SK-N-SH (cell line): ENCODE measurements around the gene HELB. TPM values are rescaled to one million over a fixed set of nuclear protein-coding genes. Genes with fewer than 3 reads are reported as not detected.

Experiments used
- CTCF ChIA-PET: fragments of 300-600, 350-600 bp; formaldehyde crosslinking; extraction: SDS; loops from one replicate; lab custom pipeline; 2021; lab: Yijun Ruan, JAX
- POLR2A ChIA-PET: fragments of 350-600 bp; sonication (Branson Sonifier 250); formaldehyde crosslinking; extraction: SDS; loops from one replicate; lab custom pipeline; 2020; ENCODE audit warnings: antibody characterized with exemption, inconsistent platforms; lab: Yijun Ruan, JAX
- DNase-seq: peaks from one replicate; pipeline ENCODE4 v3.0.0; 2012
- H2AFZ ChIP-seq: fragments of 200-600 bp; sonication (generic); 2 replicates; pipeline ENCODE4 v1.8.1; 2016; ENCODE audit warnings: antibody characterized with exemption, mild to moderate bottlenecking, low read depth
- H3F3A ChIP-seq: fragments of 200-600 bp; sonication (generic); replicated peaks from 2 replicates; pipeline ENCODE3; 2016; ENCODE audit warnings: antibody characterized with exemption, mild to moderate bottlenecking; ENCODE audit not compliant: insufficient read depth
- H3K27ac ChIP-seq, 2 experiments: fragments of 200-500 bp in 1 of 2; fragments of 200-600 bp in 1 of 2; sonication (Bioruptor generic) in 1 of 2; sonication (generic), shearing (Covaris generic) in 1 of 2; 2 replicates each; pipeline versions ENCODE4 v1.5.1 to v1.6.1; 2014 to 2016; ENCODE audit warnings: low read depth in 2 of 2, inconsistent platforms in 1 of 2, low read length in 1 of 2, mild to moderate bottlenecking in 1 of 2, mixed read lengths in 1 of 2
- H3K27me3 ChIP-seq: fragments of 200-600 bp; sonication (generic), shearing (Covaris generic); 2 replicates; pipeline ENCODE4 v1.6.1; 2016; ENCODE audit warnings: mixed run types; ENCODE audit not compliant: insufficient read depth
- H3K36me3 ChIP-seq, 2 experiments: fragments of 200-500 bp in 1 of 2; fragments of 200-600 bp in 1 of 2; sonication (Bioruptor generic) in 1 of 2; sonication (generic) in 1 of 2; replicated peaks in 1 of 2; 2 replicates each; pipeline versions ENCODE3 to v1.5.1; 2014 to 2016; ENCODE audit warnings: low read length in 1 of 2, mild to moderate bottlenecking in 1 of 2; ENCODE audit not compliant: insufficient read depth in 2 of 2, control insufficient read depth in 1 of 2
- H3K4me1 ChIP-seq, 2 experiments: fragments of 200-500 bp in 1 of 2; fragments of 200-600 bp in 1 of 2; sonication (Bioruptor generic) in 1 of 2; sonication (generic), shearing (Covaris generic) in 1 of 2; 2 replicates each; pipeline versions ENCODE4 v1.5.1 to v1.6.1; 2014 to 2016; ENCODE audit warnings: low read depth in 1 of 2, low read length in 1 of 2, mixed run types in 1 of 2; ENCODE audit not compliant: insufficient read depth in 2 of 2, control insufficient read depth in 1 of 2
- H3K4me2 ChIP-seq: fragments of 200-600 bp; sonication (generic), shearing (Covaris generic); 2 replicates; pipeline ENCODE4 v1.6.1; 2017; ENCODE audit warnings: mixed run types
- H3K4me3 ChIP-seq, 2 experiments: fragments of 200-500 bp in 1 of 2; fragments of 200-600 bp in 1 of 2; sonication (Bioruptor generic) in 1 of 2; sonication (generic), shearing (Covaris generic) in 1 of 2; 2 replicates each; pipeline versions ENCODE4 v1.5.1 to v1.8.1; 2014 to 2016; ENCODE audit warnings: low read depth in 2 of 2, inconsistent platforms in 1 of 2, low read length in 1 of 2, mild to moderate bottlenecking in 1 of 2, mixed read lengths in 1 of 2, moderate library complexity in 1 of 2
- H3K79me2 ChIP-seq: fragments of 200-600 bp; sonication (generic); 2 replicates; pipeline ENCODE4 v1.8.1; 2017; ENCODE audit warnings: mild to moderate bottlenecking; ENCODE audit not compliant: insufficient read depth
- H3K9ac ChIP-seq: fragments of 200-600 bp; sonication (generic); 2 replicates; pipeline ENCODE4 v1.6.1; 2017; ENCODE audit warnings: mixed run types
- H3K9me2 ChIP-seq: fragments of 200-600 bp; sonication (generic); 2 replicates; pipeline ENCODE4 v1.6.1; 2017; ENCODE audit warnings: mixed run types
- H3K9me3 ChIP-seq: fragments of 200-600 bp; sonication (generic); 2 replicates; pipeline ENCODE4 v1.6.1; 2017; ENCODE audit warnings: mixed run types, mild to moderate bottlenecking, moderate library complexity
- H4K20me1 ChIP-seq: fragments of 200-600 bp; sonication (generic); 2 replicates; pipeline ENCODE4 v1.6.1; 2017; ENCODE audit warnings: mild to moderate bottlenecking, mixed run types; ENCODE audit not compliant: insufficient read depth
- CHD2 ChIP-seq: fragments of 150-350 bp; IDR thresholded peaks from 2 replicates; pipeline ENCODE4 v1.6.1; 2018; ENCODE audit warnings: low read length; ENCODE audit not compliant: partially characterized antibody
- CTCF ChIP-seq: fragments of 200-600 bp; sonication (generic); IDR thresholded peaks from 2 replicates; pipeline ENCODE4 v1.6.1; 2017; ENCODE audit warnings: antibody characterized with exemption, mild to moderate bottlenecking, moderate library complexity
- ELF1 ChIP-seq: IDR thresholded peaks from 2 replicates; pipeline ENCODE4 v1.4.0; 2012
- EZH2phosphoT487 ChIP-seq: fragments of 200-600 bp; sonication (generic); IDR thresholded peaks from 2 replicates; pipeline ENCODE4 v1.6.1; 2017; ENCODE audit warnings: low read depth, mixed run types, mild to moderate bottlenecking, antibody characterized with exemption, moderate library complexity, borderline replicate concordance
- FOSL2 ChIP-seq: IDR thresholded peaks from 2 replicates; pipeline ENCODE4 v1.4.0; 2012; ENCODE audit warnings: low read depth, mild to moderate bottlenecking, moderate library complexity, borderline replicate concordance
- FOXJ3 ChIP-seq: sonication (generic); formaldehyde crosslinking; IDR thresholded peaks from 2 replicates; pipeline ENCODE4 v1.5.1; 2020; ENCODE audit warnings: mild to moderate bottlenecking, missing genetic modification reagents
- FOXM1 ChIP-seq: IDR thresholded peaks from 2 replicates; pipeline ENCODE4 v1.4.0; 2012; ENCODE audit warnings: low read depth, mild to moderate bottlenecking
- MAX ChIP-seq: IDR thresholded peaks from 2 replicates; pipeline ENCODE4 v1.4.0; 2012; ENCODE audit warnings: low read depth
- MEF2A ChIP-seq: IDR thresholded peaks from 2 replicates; pipeline ENCODE4 v1.4.0; 2012; ENCODE audit warnings: low read depth, borderline replicate concordance
- MXI1 ChIP-seq: IDR thresholded peaks from 2 replicates; pipeline ENCODE4 v1.6.1; 2012; ENCODE audit warnings: mild to moderate bottlenecking, low read depth, low read length, improper control_type of control experiment
- NRF1 ChIP-seq: IDR thresholded peaks from 2 replicates; pipeline ENCODE4 v1.6.1; 2012; ENCODE audit warnings: low read depth, mild to moderate bottlenecking, low read length
- PBX3 ChIP-seq: IDR thresholded peaks from 2 replicates; pipeline ENCODE4; 2012
- POLR2AphosphoS5 ChIP-seq: IDR thresholded peaks from 2 replicates; pipeline ENCODE4 v1.6.1; 2012; ENCODE audit warnings: low read depth, low read length
- RAD21 ChIP-seq: IDR thresholded peaks from 2 replicates; pipeline ENCODE4 v1.6.1; 2012; ENCODE audit warnings: mild to moderate bottlenecking, low read length
- RCOR1 ChIP-seq: fragments of 150-350 bp; IDR thresholded peaks from 2 replicates; pipeline ENCODE4 v1.6.1; 2017; ENCODE audit warnings: antibody characterized with exemption, low read length
- REST ChIP-seq: IDR thresholded peaks from 2 replicates; pipeline ENCODE4 v1.6.1; 2012; ENCODE audit warnings: mild to moderate bottlenecking, low read depth, low read length, moderate library complexity
- RXRA ChIP-seq: IDR thresholded peaks from 2 replicates; pipeline ENCODE4 v1.4.0; 2012; ENCODE audit warnings: low read depth, mild to moderate bottlenecking, borderline replicate concordance
- SIN3A ChIP-seq: IDR thresholded peaks from 2 replicates; pipeline ENCODE4 v1.6.1; 2012; ENCODE audit warnings: low read depth, mild to moderate bottlenecking, low read length, moderate library complexity, borderline replicate concordance
- TCF12 ChIP-seq: IDR thresholded peaks from 2 replicates; pipeline ENCODE4 v1.4.0; 2012
- TEAD4 ChIP-seq: IDR thresholded peaks from 2 replicates; pipeline ENCODE4 v1.4.0; 2012; ENCODE audit warnings: mild to moderate bottlenecking, borderline replicate concordance; ENCODE audit not compliant: insufficient read depth
- ZBTB33 ChIP-seq: IDR thresholded peaks from 2 replicates; pipeline ENCODE4 v1.4.0; 2012; ENCODE audit warnings: low read depth, borderline replicate concordance
- WGBS: methylation state at CpG from one replicate; pipeline ENCODE4 v1.1.6; 2017; ENCODE audit warnings: low lambda C conversion rate; 5-methylcytosine and 5-hydroxymethylcytosine counted together
- polyA plus RNA-seq, 3 experiments: library from polyadenylated mRNA; depleted of rRNA; stranded (reverse); fragments of >200 nt; gene quantifications; 2 replicates each; pipeline ENCODE4 v1.2.3, GENCODE V29; 2012

Gene HELB
- polyA plus RNA-seq, 1 of the 3 experiments (the other 2 are of a cell fraction) = 0.38 TPM

GRCh38 chr12:66319266-66319954 lies 17.1 kb downstream of the HELB start (continued):
- TF ChIP-seq REST (no peak), MEF2A (no peak), FOXM1 (no peak), MAX (no peak)

GRCh38 chr12:66320996-66321395 lies 18.7 kb downstream of the HELB start:
- Histone ChIP-seq H3K4me2 (no peak overlapping the region), H3K4me1 (no peaks in the 10 kb centered on the region; a peak in 1 of 4 replicates), H3K79me2 (no peaks in the 10 kb centered on the region), H3K27ac (no peak overlapping the region), H3F3A (peaks cover 3% of the 10 kb centered on the region), H3K9ac (no peak overlapping the region), H3K4me3 (no peak overlapping the region), H3K36me3 (peaks cover 14 to 32% of the 10 kb centered on the region in 2 experiments), H3K9me3 (no peaks in the 10 kb centered on the region), H4K20me1 (no peaks in the 10 kb centered on the region), H3K9me2 (no peaks in the 10 kb centered on the region), H2AFZ (no peak overlapping the region), H3K27me3 (no peaks in the 10 kb centered on the region)
- no peak for DNase-seq
- 92% methylated on average over 2 of the region's 3 CpGs for WGBS
- ChIA-PET POLR2A (no interaction called here), CTCF (interaction anchor here (1.0 kb wide), 2 partner anchors 30 to 31 kb away, joined by 3 to 4 read pairs; no protein-coding TSS in a partner anchor)
- TF ChIP-seq ZBTB33 (no peak), SIN3A (no peak), MXI1 (no peak), CTCF (no peak), RCOR1 (no peak), ELF1 (no peak), NRF1 (no peak), TCF12 (no peak), MEF2A (no peak), EZH2phosphoT487 (no peak), MAX (no peak), FOSL2 (no peak), FOXJ3 (CRISPR knock-in tag) (no peak), PBX3 (no peak), RXRA (no peak), RAD21 (no peak), POLR2AphosphoS5 (no peak), TEAD4 (no peak), CHD2 (no peak)
